Measurements from ENCODE around the gene SP9. TPM values are rescaled to one million over a fixed set of nuclear protein-coding genes. Genes with fewer than 3 reads are reported as not detected.

The SP9 gene
- total and polyA plus RNA-seq, 10 of the 15 experiments (the other 5 are each of a cell fraction or from before 2014, with no cell fraction given), result not detected

DNA sequence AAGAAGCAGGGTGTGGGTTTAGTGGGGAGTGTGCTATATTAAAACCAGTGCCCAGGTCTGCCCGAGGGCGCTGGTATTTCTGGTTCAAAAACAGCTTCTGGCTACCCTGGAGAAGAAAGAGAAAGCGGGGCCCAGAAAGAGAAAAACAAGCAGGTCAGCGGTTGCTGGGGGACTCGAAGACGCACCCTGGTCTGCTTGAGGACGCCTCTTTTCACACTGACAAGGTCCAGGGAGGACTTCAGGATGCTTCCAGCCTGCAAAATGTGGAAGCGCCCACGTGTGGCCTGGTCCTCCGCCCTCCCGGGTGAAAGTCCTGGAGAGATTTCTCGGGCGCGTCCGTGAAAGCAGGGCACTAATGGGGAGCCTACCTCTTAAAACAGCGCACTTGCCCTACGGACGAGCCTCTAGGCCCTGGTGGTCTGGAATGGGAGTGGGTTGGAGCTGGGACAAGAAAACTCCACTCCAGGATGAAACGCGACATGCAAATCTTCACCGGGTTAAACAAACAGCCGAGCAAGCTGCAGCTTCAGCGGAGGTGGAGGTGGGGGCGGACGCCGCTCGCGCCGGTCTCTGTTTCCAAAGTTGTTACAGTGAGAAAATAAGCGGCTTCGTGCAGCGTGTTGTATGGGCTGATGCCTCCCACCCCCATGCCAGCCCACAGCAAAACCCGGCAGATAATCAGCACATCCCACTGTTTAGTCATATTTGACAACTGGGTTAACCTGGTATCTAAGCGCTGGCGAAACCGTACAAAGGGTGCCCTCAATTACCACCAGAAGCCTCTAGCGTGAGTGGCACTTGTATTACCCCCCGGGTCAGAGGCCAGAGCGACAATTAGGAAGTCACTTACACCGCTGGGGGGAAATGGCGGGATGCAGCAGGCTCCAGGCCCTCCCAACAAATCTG lies 1.1 kb upstream of the SP9 start:
- TF ChIP-seq EZH2 (IDR thresholded peaks at IDR 0.05; ENCODE audit: borderline replicate concordance, control insufficient read depth, low read depth, low read length) (peak; percentile 89; the same call in 1 of the 2 replicates), EGR1 (IDR thresholded peaks at IDR 0.05; ENCODE audit: borderline replicate concordance in 1 of 2, low read depth in 2 of 2, low read length in 2 of 2) (0 out of 3 replicates have a peak, but pooled peaks of 1 of the 2 experiments have one; percentile 34), MTA2 (IDR thresholded peaks at IDR 0.05; ENCODE audit: low read depth) (no peak)
- Histone ChIP-seq H3K4me1 (ENCODE audit: control insufficient read depth, insufficient read depth, low read length) (peaks cover 15% of the 10 kb centered on the region), H3K36me3 (ENCODE audit: control insufficient read depth in 2 of 2, insufficient read depth in 2 of 2, low read length in 1 of 2) (no peaks in the 10 kb centered on the region), H3K27me3 (replicated peaks in 1 of 2; ENCODE audit: control insufficient read depth in 2 of 2, insufficient read depth in 2 of 2, low read length in 1 of 2) (peaks cover 24 to 54% of the 10 kb centered on the region in 2 experiments), H3K9me3 (replicated peaks; ENCODE audit: control insufficient read depth, insufficient read depth, low read length) (peaks cover 1% of the 10 kb centered on the region; the same call in 2 of the 3 replicates), H3K79me2 (ENCODE audit: control insufficient read depth, insufficient read depth, low read length) (no peaks in the 10 kb centered on the region), H3K4me2 (ENCODE audit: control insufficient read depth, insufficient read depth) (peak overlapping the region; percentile 39), H4K20me1 (ENCODE audit: control insufficient read depth, insufficient read depth) (no peaks in the 10 kb centered on the region), H2AFZ (ENCODE audit: control insufficient read depth, low read depth, low read length) (no peak overlapping the region), H3K27ac (ENCODE audit: control insufficient read depth, insufficient read depth) (no peak overlapping the region), H3K9ac (ENCODE audit: control insufficient read depth, insufficient read depth, low read length) (no peak overlapping the region), H3K4me3 (peak overlapping the region; percentile 60; the same call in 1 of the 2 replicates)
- intact Hi-C loops (cut with micrococcal nuclease; ENCODE audit: unreplicated experiment), result loop anchor here (10.0 kb wide), 1 partner anchor 579 kb away; no protein-coding TSS in a partner anchor
- ATAC-seq (no peak), DNase-seq (ENCODE audit: low read depth, low spot score) (no peak), FAIRE-seq (no peak)
- WGBS (ENCODE audit: insufficient coverage, insufficient replicate concordance, low lambda C conversion rate, missing lambda C conversion rate), result 22% methylated on average over 41 of the region's 41 CpGs
- RAD21 ChIA-PET (ENCODE audit: unreplicated experiment), result no interaction called here
- CTCF ChIA-PET, result no interaction called here
- no TSS peak for BruUV-seq (replicated peaks)
- POLR2A ChIA-PET, result no interaction called here
- in situ Hi-C loops (cut with MboI), result no loop called here
- SMC1A ChIA-PET (ENCODE audit: uncharacterized antibody, unreplicated experiment), result no interaction called here

DNA sequence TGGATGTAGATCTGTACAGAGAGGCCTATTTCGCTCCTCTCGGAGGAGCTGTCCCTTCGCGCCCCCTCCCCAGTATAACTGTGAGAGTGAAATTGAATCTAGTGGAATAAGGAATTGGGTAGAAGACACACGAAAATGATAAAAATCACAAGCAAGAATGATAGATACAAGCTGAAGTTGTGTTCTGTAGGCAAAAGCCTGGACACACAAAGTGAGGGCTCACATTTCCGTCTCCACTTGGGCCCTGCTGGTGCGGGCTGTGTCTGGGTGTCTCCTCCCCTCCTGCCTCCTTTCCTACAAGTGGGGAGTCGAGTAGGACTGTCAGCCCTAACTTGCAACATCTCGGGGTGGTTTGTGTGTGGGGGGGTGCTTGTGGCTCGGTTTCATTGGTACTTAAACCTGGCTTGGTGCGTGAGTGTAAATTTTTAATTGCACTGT lies 457 bp upstream of the SP9 start:
- Histone ChIP-seq H3K9me3 (replicated peaks; ENCODE audit: control insufficient read depth, insufficient read depth, low read length) (peaks cover 1% of the 10 kb centered on the region; the same call in 2 of the 3 replicates), H3K4me2 (ENCODE audit: control insufficient read depth, insufficient read depth) (peak overlapping the region; percentile 39), H2AFZ (ENCODE audit: control insufficient read depth, low read depth, low read length) (no peak overlapping the region), H4K20me1 (ENCODE audit: control insufficient read depth, insufficient read depth) (no peaks in the 10 kb centered on the region), H3K9ac (ENCODE audit: control insufficient read depth, insufficient read depth, low read length) (no peak overlapping the region), H3K27me3 (replicated peaks in 1 of 2; ENCODE audit: control insufficient read depth in 2 of 2, insufficient read depth in 2 of 2, low read length in 1 of 2) (peaks cover 24 to 56% of the 10 kb centered on the region in 2 experiments), H3K79me2 (ENCODE audit: control insufficient read depth, insufficient read depth, low read length) (no peaks in the 10 kb centered on the region), H3K4me3 (peak overlapping the region; percentile 60; the same call in 1 of the 2 replicates), H3K27ac (ENCODE audit: control insufficient read depth, insufficient read depth) (no peak overlapping the region), H3K4me1 (ENCODE audit: control insufficient read depth, insufficient read depth, low read length) (peaks cover 15% of the 10 kb centered on the region), H3K36me3 (ENCODE audit: control insufficient read depth in 2 of 2, insufficient read depth in 2 of 2, low read length in 1 of 2) (no peaks in the 10 kb centered on the region)
- ChIA-PET RAD21 (ENCODE audit: unreplicated experiment) (no interaction called here), SMC1A (ENCODE audit: uncharacterized antibody, unreplicated experiment) (no interaction called here), CTCF (no interaction called here), POLR2A (no interaction called here)
- DNase-seq (ENCODE audit: low read depth, low spot score), result no peak
- in situ Hi-C loops (cut with MboI), result no loop called here
- WGBS (ENCODE audit: insufficient coverage, insufficient replicate concordance, low lambda C conversion rate, missing lambda C conversion rate), result 37% methylated on average over 9 of the region's 11 CpGs
- TF ChIP-seq IKZF2 (IDR thresholded peaks at IDR 0.05) (no peak), POLR2AphosphoS2 (IDR thresholded peaks at IDR 0.05; ENCODE audit: low read depth, low read length) (no peak), NFIC (IDR thresholded peaks at IDR 0.05; ENCODE audit: low read depth, low read length) (no peak)
- TF ChIP-seq, protein P1, sequence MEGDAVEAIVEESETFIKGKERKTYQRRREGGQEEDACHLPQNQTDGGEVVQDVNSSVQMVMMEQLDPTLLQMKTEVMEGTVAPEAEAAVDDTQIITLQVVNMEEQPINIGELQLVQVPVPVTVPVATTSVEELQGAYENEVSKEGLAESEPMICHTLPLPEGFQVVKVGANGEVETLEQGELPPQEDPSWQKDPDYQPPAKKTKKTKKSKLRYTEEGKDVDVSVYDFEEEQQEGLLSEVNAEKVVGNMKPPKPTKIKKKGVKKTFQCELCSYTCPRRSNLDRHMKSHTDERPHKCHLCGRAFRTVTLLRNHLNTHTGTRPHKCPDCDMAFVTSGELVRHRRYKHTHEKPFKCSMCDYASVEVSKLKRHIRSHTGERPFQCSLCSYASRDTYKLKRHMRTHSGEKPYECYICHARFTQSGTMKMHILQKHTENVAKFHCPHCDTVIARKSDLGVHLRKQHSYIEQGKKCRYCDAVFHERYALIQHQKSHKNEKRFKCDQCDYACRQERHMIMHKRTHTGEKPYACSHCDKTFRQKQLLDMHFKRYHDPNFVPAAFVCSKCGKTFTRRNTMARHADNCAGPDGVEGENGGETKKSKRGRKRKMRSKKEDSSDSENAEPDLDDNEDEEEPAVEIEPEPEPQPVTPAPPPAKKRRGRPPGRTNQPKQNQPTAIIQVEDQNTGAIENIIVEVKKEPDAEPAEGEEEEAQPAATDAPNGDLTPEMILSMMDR (IDR thresholded peaks at IDR 0.05 in 2 of 3, conservative IDR thresholded peaks at IDR 0.05 in 1 of 3; ENCODE audit: control insufficient read depth in 2 of 3, extremely low read depth in 1 of 3, insufficient read depth in 1 of 3, low read depth in 3 of 3, low read length in 3 of 3), result 0 out of 6 replicates have a peak, but pooled peaks of 1 of the 3 experiments have one; percentile 4
- no TSS peak for BruUV-seq (replicated peaks)
- no peak for ATAC-seq
- no peak for FAIRE-seq
- intact Hi-C loops (cut with micrococcal nuclease; ENCODE audit: unreplicated experiment), result loop anchor here (10.0 kb wide), 1 partner anchor 579 kb away; no protein-coding TSS in a partner anchor

Measured in GM12878 (cell line).